ENCODE measurements around the gene WWOX. TPM values are rescaled to one million over a fixed set of nuclear protein-coding genes. Genes with fewer than 3 reads are reported as not detected.

WWOX gene
- total RNA-seq, 3 donors from 2014 or later (not counting 1 experiment from before 2014, with no cell fraction given), result 21.0 to 29.8 (median 27.0) TPM

GRCh38 chr16:78684655-78685375 lies 585.4 kb downstream of the WWOX start:
- Mint-ChIP-seq H3K27ac (no peak overlapping the region), H3K27me3 (ENCODE audit: low read depth in 2 of 2) (peaks cover 0 to 3% of the 10 kb centered on the region in 2 donors), H3K36me3 (no peaks in the 10 kb centered on the region), H3K4me3 (no peak overlapping the region), H3K9me3 (no peaks in the 10 kb centered on the region), H3K4me1 (no peaks in the 10 kb centered on the region)
- Histone ChIP-seq H3K27me3 (ENCODE audit: control insufficient read depth, insufficient read depth, low read length) (no peaks in the 10 kb centered on the region), H3K9me3 (ENCODE audit: control insufficient read depth, insufficient read depth, low read length) (no peaks in the 10 kb centered on the region), H3K4me1 (ENCODE audit: control insufficient read depth, insufficient read depth, low read length) (no peaks in the 10 kb centered on the region), H3K27ac (ENCODE audit: low read length) (no peak overlapping the region), H3K36me3 (ENCODE audit: control insufficient read depth, insufficient read depth, low read length) (no peaks in the 10 kb centered on the region), H3K4me3 (ENCODE audit: low read length) (no peak overlapping the region)
- TF ChIP-seq, protein P1, sequence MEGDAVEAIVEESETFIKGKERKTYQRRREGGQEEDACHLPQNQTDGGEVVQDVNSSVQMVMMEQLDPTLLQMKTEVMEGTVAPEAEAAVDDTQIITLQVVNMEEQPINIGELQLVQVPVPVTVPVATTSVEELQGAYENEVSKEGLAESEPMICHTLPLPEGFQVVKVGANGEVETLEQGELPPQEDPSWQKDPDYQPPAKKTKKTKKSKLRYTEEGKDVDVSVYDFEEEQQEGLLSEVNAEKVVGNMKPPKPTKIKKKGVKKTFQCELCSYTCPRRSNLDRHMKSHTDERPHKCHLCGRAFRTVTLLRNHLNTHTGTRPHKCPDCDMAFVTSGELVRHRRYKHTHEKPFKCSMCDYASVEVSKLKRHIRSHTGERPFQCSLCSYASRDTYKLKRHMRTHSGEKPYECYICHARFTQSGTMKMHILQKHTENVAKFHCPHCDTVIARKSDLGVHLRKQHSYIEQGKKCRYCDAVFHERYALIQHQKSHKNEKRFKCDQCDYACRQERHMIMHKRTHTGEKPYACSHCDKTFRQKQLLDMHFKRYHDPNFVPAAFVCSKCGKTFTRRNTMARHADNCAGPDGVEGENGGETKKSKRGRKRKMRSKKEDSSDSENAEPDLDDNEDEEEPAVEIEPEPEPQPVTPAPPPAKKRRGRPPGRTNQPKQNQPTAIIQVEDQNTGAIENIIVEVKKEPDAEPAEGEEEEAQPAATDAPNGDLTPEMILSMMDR (IDR thresholded peaks at IDR 0.05), result no peak
- ATAC-seq (no peak), DNase-seq (no peak)
- 95% methylated on average over 5 of the region's 5 CpGs for WGBS (ENCODE audit: insufficient coverage)
- intact Hi-C loops (cut with micrococcal nuclease), result no loop called here

DNA sequence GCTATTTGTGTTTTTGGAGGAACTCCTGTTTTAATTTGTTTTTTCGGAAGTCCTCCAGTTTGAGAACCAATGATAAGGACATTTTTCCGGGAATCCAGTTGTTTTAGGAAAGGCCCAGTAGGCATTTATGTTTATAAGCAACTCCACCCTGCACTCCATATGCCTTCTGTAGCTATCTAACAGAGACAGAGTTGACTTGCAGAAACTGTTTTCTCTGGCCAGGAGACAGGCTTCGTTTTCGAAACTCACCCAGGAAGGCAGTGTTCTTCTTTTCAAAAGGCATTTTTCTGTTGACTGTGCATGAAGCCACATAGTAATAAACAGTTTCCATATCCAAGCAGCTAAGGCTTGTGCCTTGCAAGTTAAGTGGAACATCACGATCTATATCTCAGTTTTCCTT lies 587.1 kb downstream of the WWOX start:
- H3K27ac Mint-ChIP-seq, result no peak overlapping the region
- no peaks in the 10 kb centered on the region for H3K36me3 Mint-ChIP-seq
- TF ChIP-seq, protein P1 (IDR thresholded peaks at IDR 0.05), result no peak

DNA sequence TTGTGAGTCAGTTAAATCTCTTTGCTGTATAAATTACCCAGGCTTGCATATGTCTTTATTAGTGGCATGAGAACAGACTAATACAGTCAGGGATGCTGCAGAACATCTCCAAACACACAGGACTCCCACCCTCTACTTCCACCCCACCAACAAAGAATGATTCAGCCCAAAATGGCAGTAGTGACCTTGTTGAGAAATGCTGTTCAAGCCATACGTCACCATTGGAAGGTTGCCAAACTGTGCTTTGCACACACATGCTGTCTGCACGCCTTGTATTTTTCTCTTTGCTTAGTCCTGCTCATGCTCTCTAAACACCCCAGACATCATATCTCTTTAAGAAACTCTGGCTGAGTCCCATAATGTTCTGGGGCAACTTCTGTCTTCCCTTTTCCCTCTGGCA lies 589.6 kb downstream of the WWOX start:
- Histone ChIP-seq H3K27me3 (ENCODE audit: control insufficient read depth, insufficient read depth, low read length) (no peaks in the 10 kb centered on the region), H3K4me1 (ENCODE audit: control insufficient read depth, insufficient read depth, low read length) (no peaks in the 10 kb centered on the region), H3K4me3 (ENCODE audit: low read length) (no peak overlapping the region), H3K27ac (ENCODE audit: low read length) (no peak overlapping the region), H3K36me3 (ENCODE audit: control insufficient read depth, insufficient read depth, low read length) (no peaks in the 10 kb centered on the region), H3K9me3 (ENCODE audit: control insufficient read depth, insufficient read depth, low read length) (no peaks in the 10 kb centered on the region)
- H3K4me1 Mint-ChIP-seq, result no peaks in the 10 kb centered on the region
- H3K9me3 Mint-ChIP-seq, result no peaks in the 10 kb centered on the region
- no peak overlapping the region for H3K4me3 Mint-ChIP-seq
- intact Hi-C loops (cut with micrococcal nuclease), result no loop called here
- peaks cover 0 to 3% of the 10 kb centered on the region in 2 donors for H3K27me3 Mint-ChIP-seq (ENCODE audit: low read depth in 2 of 2)
- WGBS (ENCODE audit: insufficient coverage), result 47% methylated on average over 2 of the region's 2 CpGs
- DNase-seq (no peak), ATAC-seq (no peak)
- no peak overlapping the region for H3K27ac Mint-ChIP-seq
- TF ChIP-seq, protein P1 (IDR thresholded peaks at IDR 0.05), result no peak
- H3K36me3 Mint-ChIP-seq, result no peaks in the 10 kb centered on the region

More for the DNA sequence above, 587.1 kb downstream of the WWOX start:
- no peak for DNase-seq
- Mint-ChIP-seq H3K27me3 (ENCODE audit: low read depth in 2 of 2) (peaks cover 0 to 3% of the 10 kb centered on the region in 2 donors), H3K9me3 (no peaks in the 10 kb centered on the region), H3K4me3 (no peak overlapping the region), H3K4me1 (no peaks in the 10 kb centered on the region)
- Histone ChIP-seq H3K4me1 (ENCODE audit: control insufficient read depth, insufficient read depth, low read length) (no peaks in the 10 kb centered on the region), H3K27me3 (ENCODE audit: control insufficient read depth, insufficient read depth, low read length) (no peaks in the 10 kb centered on the region), H3K9me3 (ENCODE audit: control insufficient read depth, insufficient read depth, low read length) (no peaks in the 10 kb centered on the region), H3K27ac (ENCODE audit: low read length) (no peak overlapping the region), H3K4me3 (ENCODE audit: low read length) (no peak overlapping the region), H3K36me3 (ENCODE audit: control insufficient read depth, insufficient read depth, low read length) (no peaks in the 10 kb centered on the region)
- no peak for ATAC-seq
- WGBS (ENCODE audit: insufficient coverage), result 85% methylated on average over 4 of the region's 5 CpGs
- intact Hi-C loops (cut with micrococcal nuclease), result no loop called here

GRCh38 chr16:78689536-78689935 lies 590.1 kb downstream of the WWOX start:
- Mint-ChIP-seq H3K9me3 (no peaks in the 10 kb centered on the region), H3K27ac (no peak overlapping the region), H3K36me3 (no peaks in the 10 kb centered on the region), H3K4me1 (no peaks in the 10 kb centered on the region), H3K27me3 (ENCODE audit: low read depth in 2 of 2) (peaks cover 0 to 3% of the 10 kb centered on the region in 2 donors), H3K4me3 (no peak overlapping the region)
- Histone ChIP-seq H3K27me3 (ENCODE audit: control insufficient read depth, insufficient read depth, low read length) (no peaks in the 10 kb centered on the region), H3K4me1 (ENCODE audit: control insufficient read depth, insufficient read depth, low read length) (no peaks in the 10 kb centered on the region), H3K9me3 (ENCODE audit: control insufficient read depth, insufficient read depth, low read length) (no peaks in the 10 kb centered on the region), H3K36me3 (ENCODE audit: control insufficient read depth, insufficient read depth, low read length) (no peaks in the 10 kb centered on the region), H3K4me3 (ENCODE audit: low read length) (no peak overlapping the region), H3K27ac (ENCODE audit: low read length) (no peak overlapping the region)
- TF ChIP-seq, protein P1 (IDR thresholded peaks at IDR 0.05), result no peak
- intact Hi-C loops (cut with micrococcal nuclease), result no loop called here
- ATAC-seq (no peak), DNase-seq (no peak)

All from natural killer cell (primary cell).